ENCODE data around the gene PRDX6.
"Not testable (repeated sequence)": the region's sequence is repeated elsewhere in the genome, so short reads cannot be mapped to it uniquely, and the experiment has no call there.

PRDX6 gene

DNA sequence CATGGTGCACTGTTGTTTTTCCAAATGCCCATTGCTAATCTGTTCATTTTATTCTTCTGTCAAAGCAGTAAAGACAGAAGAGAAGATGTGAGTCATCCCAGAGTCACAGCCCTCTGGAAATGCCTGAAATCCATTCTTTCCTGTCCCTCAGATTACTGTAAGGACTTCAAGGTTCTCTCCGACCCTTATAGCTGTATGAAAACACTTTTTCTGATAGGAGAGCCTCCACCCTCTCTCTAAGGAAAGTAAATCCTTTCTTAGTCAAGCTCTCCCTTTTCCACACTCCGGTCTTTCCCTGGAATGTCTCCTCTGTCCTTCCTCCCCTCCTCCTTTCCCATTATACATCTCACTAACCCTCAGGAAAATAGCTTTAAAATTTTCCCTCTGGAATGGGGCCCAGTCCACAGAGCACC, 3.5 kb upstream of the PRDX6 start:
- H3K9ac ChIP-seq (ENCODE audit: low read length), result no peak overlapping the region

DNA sequence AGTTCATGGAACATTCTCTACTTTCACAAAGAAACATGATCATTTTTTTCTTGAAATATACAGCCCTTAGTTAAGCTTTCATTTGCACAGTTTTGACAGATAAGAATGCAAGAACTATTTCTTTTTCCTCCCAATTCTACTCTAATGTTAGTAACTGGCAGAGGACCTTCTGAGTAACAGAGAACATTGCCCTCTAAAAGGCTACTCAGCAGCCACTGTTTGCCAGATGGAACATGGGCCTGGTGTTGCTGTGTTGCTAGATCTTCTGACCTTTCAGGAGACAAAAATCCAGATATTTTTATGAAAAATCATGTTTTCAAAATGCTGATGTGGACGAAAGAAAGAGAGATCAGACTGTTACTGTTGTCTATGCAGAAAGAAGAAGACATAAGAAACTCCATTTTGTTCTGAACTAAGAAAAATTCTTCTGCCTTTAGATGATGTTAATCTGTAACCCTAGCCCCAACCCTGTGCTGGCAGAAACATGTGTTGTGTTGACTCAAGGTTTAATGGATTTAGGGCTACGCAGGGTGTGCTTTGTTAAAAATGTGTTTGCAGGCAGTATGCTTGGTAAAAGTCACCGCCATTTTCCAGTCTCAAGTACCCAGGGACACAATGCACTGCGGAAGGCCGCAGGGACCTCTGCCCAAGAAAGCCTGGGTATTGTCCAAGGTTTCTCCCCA, 2.9 kb upstream of the PRDX6 start:
- Histone ChIP-seq H3K9me2 (replicated peaks; ENCODE audit: insufficient read depth, low read length) (no peaks in the 10 kb centered on the region), H2AFZ (ENCODE audit: low read length) (no peak overlapping the region), H3K27ac (ENCODE audit: low read length) (no peak overlapping the region), H3K9ac (ENCODE audit: low read length) (no peak overlapping the region), H3K4me2 (ENCODE audit: low read depth, low read length) (no peak overlapping the region), H3K36me3 (replicated peaks; ENCODE audit: insufficient read depth, low read length) (no peaks in the 10 kb centered on the region), H3F3A (ENCODE audit: insufficient read depth, low read length) (peaks cover 4% of the 10 kb centered on the region; the same call in 1 of the 2 replicates), H3K79me2 (ENCODE audit: low read length) (peaks cover 27% of the 10 kb centered on the region), H4K20me1 (ENCODE audit: insufficient read depth, low read length) (no peaks in the 10 kb centered on the region), H3K27me3 (replicated peaks; ENCODE audit: insufficient read depth, low read length) (no peaks in the 10 kb centered on the region), H3K9me3 (replicated peaks; ENCODE audit: insufficient read depth, low read length) (no peaks in the 10 kb centered on the region), H3K4me1 (ENCODE audit: low read length) (peaks cover 19% of the 10 kb centered on the region), H3K4me3 (ENCODE audit: low read length) (no peak overlapping the region)
- TF ChIP-seq EZH2 (optimal IDR thresholded peaks at IDR 0.05; ENCODE audit: low read depth, low read length) (no peak), EZH2phosphoT487 (IDR thresholded peaks at IDR 0.05; ENCODE audit: low read length) (no peak)
- TF ChIP-seq, protein P1, sequence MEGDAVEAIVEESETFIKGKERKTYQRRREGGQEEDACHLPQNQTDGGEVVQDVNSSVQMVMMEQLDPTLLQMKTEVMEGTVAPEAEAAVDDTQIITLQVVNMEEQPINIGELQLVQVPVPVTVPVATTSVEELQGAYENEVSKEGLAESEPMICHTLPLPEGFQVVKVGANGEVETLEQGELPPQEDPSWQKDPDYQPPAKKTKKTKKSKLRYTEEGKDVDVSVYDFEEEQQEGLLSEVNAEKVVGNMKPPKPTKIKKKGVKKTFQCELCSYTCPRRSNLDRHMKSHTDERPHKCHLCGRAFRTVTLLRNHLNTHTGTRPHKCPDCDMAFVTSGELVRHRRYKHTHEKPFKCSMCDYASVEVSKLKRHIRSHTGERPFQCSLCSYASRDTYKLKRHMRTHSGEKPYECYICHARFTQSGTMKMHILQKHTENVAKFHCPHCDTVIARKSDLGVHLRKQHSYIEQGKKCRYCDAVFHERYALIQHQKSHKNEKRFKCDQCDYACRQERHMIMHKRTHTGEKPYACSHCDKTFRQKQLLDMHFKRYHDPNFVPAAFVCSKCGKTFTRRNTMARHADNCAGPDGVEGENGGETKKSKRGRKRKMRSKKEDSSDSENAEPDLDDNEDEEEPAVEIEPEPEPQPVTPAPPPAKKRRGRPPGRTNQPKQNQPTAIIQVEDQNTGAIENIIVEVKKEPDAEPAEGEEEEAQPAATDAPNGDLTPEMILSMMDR (IDR thresholded peaks at IDR 0.05; ENCODE audit: low read length), result no peak
- no peak for DNase-seq

More for the DNA sequence above, 3.5 kb upstream of the PRDX6 start:
- Histone ChIP-seq H3K4me3 (ENCODE audit: low read length) (no peak overlapping the region), H3K79me2 (ENCODE audit: low read length) (peaks cover 20% of the 10 kb centered on the region), H3F3A (ENCODE audit: insufficient read depth, low read length) (peaks cover 4% of the 10 kb centered on the region; the same call in 1 of the 2 replicates), H3K36me3 (replicated peaks; ENCODE audit: insufficient read depth, low read length) (no peaks in the 10 kb centered on the region), H3K27me3 (replicated peaks; ENCODE audit: insufficient read depth, low read length) (no peaks in the 10 kb centered on the region), H4K20me1 (ENCODE audit: insufficient read depth, low read length) (no peaks in the 10 kb centered on the region), H3K4me1 (ENCODE audit: low read length) (peaks cover 13% of the 10 kb centered on the region), H3K9me2 (replicated peaks; ENCODE audit: insufficient read depth, low read length) (no peaks in the 10 kb centered on the region), H3K27ac (ENCODE audit: low read length) (no peak overlapping the region), H3K9me3 (replicated peaks; ENCODE audit: insufficient read depth, low read length) (no peaks in the 10 kb centered on the region), H2AFZ (ENCODE audit: low read length) (no peak overlapping the region), H3K4me2 (ENCODE audit: low read depth, low read length) (no peak overlapping the region)
- no peak for DNase-seq
- TF ChIP-seq, protein P1 (IDR thresholded peaks at IDR 0.05; ENCODE audit: low read length), result no peak
- TF ChIP-seq EZH2phosphoT487 (IDR thresholded peaks at IDR 0.05; ENCODE audit: low read length), result no peak
- no peak for TF ChIP-seq EZH2 (optimal IDR thresholded peaks at IDR 0.05; ENCODE audit: low read depth, low read length)

DNA sequence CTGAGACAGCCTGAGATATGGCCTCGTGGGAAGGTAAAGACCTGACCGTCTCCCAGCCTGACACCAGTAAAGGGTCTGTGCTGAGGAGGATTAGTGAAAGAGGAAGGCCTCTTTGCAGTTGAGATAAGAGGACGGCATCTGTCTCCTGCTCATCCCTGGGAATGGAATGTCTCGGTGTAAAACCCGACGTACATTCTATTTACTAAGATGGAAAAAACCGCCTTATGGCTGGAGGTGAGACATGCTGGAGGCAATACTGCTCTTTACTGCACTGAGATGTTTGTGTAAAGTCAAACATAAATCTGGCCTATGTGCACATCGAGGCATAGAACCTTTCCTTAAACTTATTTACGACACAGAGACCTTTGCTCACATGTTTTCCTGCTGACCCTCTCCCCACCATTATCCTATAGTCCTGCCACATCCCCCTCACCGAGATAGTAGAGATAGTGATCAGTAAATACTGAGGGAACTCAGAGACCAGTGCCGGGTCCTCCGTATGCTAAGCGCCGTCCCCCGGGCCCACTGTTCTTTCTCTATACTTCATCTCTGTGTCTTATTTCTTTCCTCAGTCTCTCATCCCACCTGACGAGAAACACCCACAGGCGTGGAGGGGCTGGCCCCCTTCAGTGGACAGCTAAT, 2.2 kb upstream of the PRDX6 start:
- not testable (repeated sequence) for H4K20me1 ChIP-seq (ENCODE audit: insufficient read depth, low read length); H3K36me3 ChIP-seq (replicated peaks; ENCODE audit: insufficient read depth, low read length); H3K27ac ChIP-seq (ENCODE audit: low read length); H3K4me3 ChIP-seq (ENCODE audit: low read length); H3K27me3 ChIP-seq (replicated peaks; ENCODE audit: insufficient read depth, low read length); DNase-seq; H3K4me2 ChIP-seq (ENCODE audit: low read depth, low read length); H3K9me2 ChIP-seq (replicated peaks; ENCODE audit: insufficient read depth, low read length); H2AFZ ChIP-seq (ENCODE audit: low read length); H3F3A ChIP-seq (ENCODE audit: insufficient read depth, low read length); H3K9ac ChIP-seq (ENCODE audit: low read length); H3K9me3 ChIP-seq (replicated peaks; ENCODE audit: insufficient read depth, low read length)
- Histone ChIP-seq H3K4me1 (ENCODE audit: low read length) (peaks cover 24% of the 10 kb centered on the region), H3K79me2 (ENCODE audit: low read length) (peaks cover 33% of the 10 kb centered on the region)
